ENCODE results near the gene SQOR.

SQOR gene

DNA sequence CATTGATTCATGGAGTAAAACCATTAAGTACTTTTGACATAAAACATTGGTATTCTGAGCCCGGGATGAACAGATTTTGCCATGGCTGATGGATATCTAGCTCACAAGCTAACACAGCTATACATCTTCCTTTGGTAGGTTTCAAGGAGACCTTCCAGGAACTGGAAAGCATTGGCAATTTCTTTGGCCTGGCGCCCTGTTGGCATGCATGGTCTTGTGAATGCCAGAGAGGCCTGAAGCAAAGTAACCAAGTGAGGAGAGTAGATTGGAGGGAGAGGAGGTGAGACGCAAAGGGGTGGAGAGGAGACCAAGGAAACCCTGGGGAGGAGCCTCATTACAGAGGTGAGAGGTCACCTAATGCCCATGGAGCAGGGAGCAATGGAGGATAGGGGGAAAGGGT, 67.2 kb downstream of the SQOR start:
- Histone ChIP-seq H3K4me3 (ENCODE audit: low read depth in 1 of 2, low read length in 2 of 2) (no peak overlapping the region), H3K4me1 (ENCODE audit: control insufficient read depth in 1 of 2, insufficient read depth in 2 of 2, low read length in 2 of 2) (peaks cover 0 to 8% of the 10 kb centered on the region in 2 donors), H3K27me3 (ENCODE audit: control insufficient read depth in 1 of 2, insufficient read depth in 2 of 2, low read length in 2 of 2) (peaks cover 0 to 7% of the 10 kb centered on the region in 2 donors), H3K9me3 (ENCODE audit: control insufficient read depth in 1 of 2, low read length in 2 of 2) (no peaks in the 10 kb centered on the region), H3K9ac (ENCODE audit: low read depth in 1 of 2, low read length in 2 of 2) (no peak overlapping the region), H3K27ac (ENCODE audit: low read depth, low read length) (no peak overlapping the region), H3K36me3 (ENCODE audit: control insufficient read depth in 1 of 2, insufficient read depth in 2 of 2, low read length in 2 of 2) (no peaks in the 10 kb centered on the region)

DNA sequence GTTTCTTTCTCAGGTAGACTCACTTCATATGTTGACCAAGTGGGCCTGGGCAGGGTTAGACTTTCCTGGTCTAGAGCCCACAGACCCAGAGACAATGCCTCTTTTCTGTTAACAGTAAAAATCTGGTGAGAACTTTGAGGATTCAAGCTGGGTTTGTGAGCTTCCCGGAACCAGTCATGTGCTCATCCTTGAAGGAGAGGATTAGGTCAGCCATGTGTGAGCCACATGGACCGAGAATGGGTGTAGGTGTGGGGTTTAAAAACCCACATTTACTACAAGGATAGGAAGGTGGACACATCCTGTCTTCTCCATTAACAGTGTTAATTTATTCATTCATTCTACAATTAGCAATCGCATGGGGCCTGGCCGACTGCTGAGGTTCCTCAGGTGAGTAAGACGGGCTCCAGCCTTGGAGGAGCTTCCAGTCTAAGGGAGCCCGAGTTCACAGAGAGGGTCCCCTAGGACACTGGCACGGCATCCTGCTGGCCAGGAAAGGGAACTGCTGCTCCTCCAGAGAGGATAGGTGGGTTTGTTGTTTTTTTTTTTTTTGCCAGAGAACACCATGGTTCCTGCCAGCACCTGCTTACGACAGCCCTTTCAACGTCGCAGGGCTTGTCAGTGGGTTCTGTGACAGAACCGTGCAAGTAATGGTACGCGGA, 69.0 kb downstream of the SQOR start:
- Histone ChIP-seq H3K4me3 (ENCODE audit: low read depth in 1 of 2, low read length in 2 of 2) (peak overlapping the region; percentile 50 to 82), H3K9me3 (ENCODE audit: control insufficient read depth in 1 of 2, low read length in 2 of 2) (no peaks in the 10 kb centered on the region), H3K9ac (ENCODE audit: low read depth in 1 of 2, low read length in 2 of 2) (no peak overlapping the region), H3K4me1 (ENCODE audit: control insufficient read depth in 1 of 2, insufficient read depth in 2 of 2, low read length in 2 of 2) (peaks cover 0 to 8% of the 10 kb centered on the region in 2 donors), H3K27me3 (ENCODE audit: control insufficient read depth in 1 of 2, insufficient read depth in 2 of 2, low read length in 2 of 2) (peaks cover 0 to 7% of the 10 kb centered on the region in 2 donors), H3K27ac (ENCODE audit: low read depth, low read length) (no peak overlapping the region), H3K36me3 (ENCODE audit: control insufficient read depth in 1 of 2, insufficient read depth in 2 of 2, low read length in 2 of 2) (no peaks in the 10 kb centered on the region)

DNA sequence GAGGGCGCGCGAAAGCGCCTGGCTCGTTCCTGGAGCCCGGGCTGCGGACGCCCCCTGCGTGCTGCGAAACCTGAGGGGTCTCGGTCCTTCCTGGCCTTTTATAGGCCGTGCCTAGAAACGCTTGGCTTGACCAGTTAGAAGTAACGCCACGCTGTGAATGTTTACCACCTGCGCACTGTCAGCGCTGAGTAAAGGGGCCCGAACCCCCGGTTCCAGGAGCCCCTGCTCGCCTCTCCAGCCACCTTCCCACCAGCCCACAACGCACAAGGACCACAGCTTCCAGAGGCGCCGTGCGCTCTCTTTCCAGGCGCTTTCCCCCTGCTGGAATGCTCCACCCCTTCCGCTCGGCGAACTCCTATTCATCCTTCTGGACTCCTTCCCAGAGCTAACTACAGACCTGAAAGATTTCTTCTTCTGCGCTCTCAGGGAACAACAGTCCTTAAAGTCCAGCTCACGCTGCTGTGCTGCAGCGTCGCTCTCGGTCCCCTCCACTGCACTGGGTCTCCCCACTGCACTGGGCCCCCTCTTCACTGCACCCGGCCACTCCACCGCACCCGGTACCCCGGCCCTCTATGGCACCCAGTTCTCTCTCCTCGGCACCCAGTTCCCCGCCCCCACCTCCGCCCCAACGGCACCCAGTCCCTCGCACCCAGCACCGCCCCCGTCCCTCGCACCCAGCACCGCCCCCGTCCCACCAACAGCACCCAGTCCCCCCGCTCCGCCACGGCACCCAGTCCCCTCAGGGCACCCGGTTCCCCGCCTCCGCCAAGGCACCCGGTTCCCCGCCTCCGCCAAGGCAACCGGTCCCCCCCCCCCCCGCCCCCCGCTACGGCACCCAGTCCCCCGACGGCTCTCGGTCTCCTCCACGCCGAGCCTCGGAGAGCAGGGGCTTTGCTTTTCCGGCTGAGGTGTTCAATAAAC, 69.8 kb downstream of the SQOR start:
- no peaks in the 10 kb centered on the region for H3K9me3 ChIP-seq (ENCODE audit: control insufficient read depth in 1 of 2, low read length in 2 of 2)
- no peak overlapping the region for H3K27ac ChIP-seq (ENCODE audit: low read depth, low read length)
- H3K4me1 ChIP-seq (ENCODE audit: control insufficient read depth in 1 of 2, insufficient read depth in 2 of 2, low read length in 2 of 2): peaks cover 0 to 8% of the 10 kb centered on the region in 2 donors
- H3K27me3 ChIP-seq (ENCODE audit: control insufficient read depth in 1 of 2, insufficient read depth in 2 of 2, low read length in 2 of 2): peaks cover 0 to 7% of the 10 kb centered on the region in 2 donors
- no peaks in the 10 kb centered on the region for H3K36me3 ChIP-seq (ENCODE audit: control insufficient read depth in 1 of 2, insufficient read depth in 2 of 2, low read length in 2 of 2)
- H3K9ac ChIP-seq (ENCODE audit: low read depth in 1 of 2, low read length in 2 of 2): peak overlapping the region; percentile 33 to 61
- peak overlapping the region; percentile 67 to 82 for H3K4me3 ChIP-seq (ENCODE audit: low read depth in 1 of 2, low read length in 2 of 2)

DNA sequence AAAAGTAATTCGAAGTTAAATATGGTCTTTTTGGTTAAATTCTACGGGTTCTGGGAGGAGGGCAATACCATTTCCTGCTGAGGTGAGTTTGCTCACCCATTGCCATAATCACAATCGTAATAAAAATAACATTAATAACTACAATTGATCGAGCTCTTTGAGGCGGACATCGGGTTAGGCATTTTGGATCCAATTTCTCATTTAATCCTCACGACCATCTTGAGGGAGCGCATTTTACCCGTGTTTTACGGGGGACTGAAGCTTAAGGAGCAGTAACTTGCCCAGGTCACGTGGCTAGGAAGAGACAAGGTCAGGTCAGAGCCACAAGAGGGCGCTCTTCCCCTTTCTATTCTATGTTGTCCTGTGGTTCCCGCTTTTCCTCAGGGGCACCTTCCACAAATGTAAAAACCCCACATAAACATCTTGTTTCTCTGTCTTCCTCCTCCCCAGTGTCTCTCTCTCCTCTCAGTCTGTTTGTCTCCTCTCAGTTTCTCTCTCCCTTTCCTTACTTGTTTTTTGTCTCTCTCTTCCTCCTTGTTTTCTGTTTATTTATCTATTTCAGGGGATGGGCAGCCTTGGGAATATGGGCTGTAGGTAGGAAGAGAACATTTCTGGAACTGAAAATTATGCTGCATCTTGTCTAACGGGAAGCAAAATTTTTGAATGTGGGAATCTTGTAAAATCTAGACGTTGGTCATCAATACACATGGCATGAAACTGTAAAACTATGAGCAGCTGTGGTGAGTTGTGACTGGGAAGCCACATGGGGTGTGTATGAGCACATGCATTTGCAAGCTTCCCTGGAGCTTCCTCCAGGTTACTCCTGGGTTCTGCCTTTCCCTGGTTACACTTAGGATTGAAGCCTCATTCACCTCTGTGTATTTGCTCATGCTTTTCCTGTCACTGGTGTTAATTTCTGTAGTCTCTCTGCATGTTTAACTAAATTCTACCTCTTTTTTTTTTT, 71.0 kb downstream of the SQOR start:
- H3K27me3 ChIP-seq (ENCODE audit: control insufficient read depth in 1 of 2, insufficient read depth in 2 of 2, low read length in 2 of 2): peaks cover 0 to 7% of the 10 kb centered on the region in 2 donors

DNA sequence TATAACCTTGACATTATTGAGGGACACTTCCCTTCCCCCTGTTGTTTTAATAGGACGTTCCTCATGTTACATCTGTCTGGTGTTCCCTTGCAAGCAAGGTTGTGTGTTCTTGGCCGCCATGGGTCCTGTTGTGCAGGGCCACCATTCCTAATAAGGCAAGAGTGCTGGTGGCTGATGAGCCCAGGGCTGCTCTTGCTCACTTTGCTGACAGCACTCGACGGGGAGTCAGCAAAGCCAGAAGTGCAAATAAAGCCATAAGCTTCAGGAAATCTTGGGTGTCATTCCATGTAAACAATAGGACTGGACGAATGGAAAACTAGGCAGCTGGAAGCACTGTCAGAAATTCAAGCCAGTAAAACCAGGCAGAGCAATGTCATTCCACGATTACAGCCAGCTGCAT, 75.8 kb downstream of the SQOR start:
- no peaks in the 10 kb centered on the region for H3K4me1 ChIP-seq (ENCODE audit: control insufficient read depth in 1 of 2, insufficient read depth in 2 of 2, low read length in 2 of 2)
- no peak overlapping the region for H3K27ac ChIP-seq (ENCODE audit: low read depth, low read length)

More for the DNA sequence above, 71.0 kb downstream of the SQOR start:
- Histone ChIP-seq H3K27ac (ENCODE audit: low read depth, low read length) (no peak overlapping the region), H3K4me1 (ENCODE audit: control insufficient read depth in 1 of 2, insufficient read depth in 2 of 2, low read length in 2 of 2) (peaks cover 0 to 8% of the 10 kb centered on the region in 2 donors), H3K36me3 (ENCODE audit: control insufficient read depth in 1 of 2, insufficient read depth in 2 of 2, low read length in 2 of 2) (no peaks in the 10 kb centered on the region), H3K4me3 (ENCODE audit: low read depth in 1 of 2, low read length in 2 of 2) (peak overlapping the region; percentile 67 to 82), H3K9ac (ENCODE audit: low read depth in 1 of 2, low read length in 2 of 2) (peak overlapping the region; percentile 33 to 61), H3K9me3 (ENCODE audit: control insufficient read depth in 1 of 2, low read length in 2 of 2) (no peaks in the 10 kb centered on the region)

DNA sequence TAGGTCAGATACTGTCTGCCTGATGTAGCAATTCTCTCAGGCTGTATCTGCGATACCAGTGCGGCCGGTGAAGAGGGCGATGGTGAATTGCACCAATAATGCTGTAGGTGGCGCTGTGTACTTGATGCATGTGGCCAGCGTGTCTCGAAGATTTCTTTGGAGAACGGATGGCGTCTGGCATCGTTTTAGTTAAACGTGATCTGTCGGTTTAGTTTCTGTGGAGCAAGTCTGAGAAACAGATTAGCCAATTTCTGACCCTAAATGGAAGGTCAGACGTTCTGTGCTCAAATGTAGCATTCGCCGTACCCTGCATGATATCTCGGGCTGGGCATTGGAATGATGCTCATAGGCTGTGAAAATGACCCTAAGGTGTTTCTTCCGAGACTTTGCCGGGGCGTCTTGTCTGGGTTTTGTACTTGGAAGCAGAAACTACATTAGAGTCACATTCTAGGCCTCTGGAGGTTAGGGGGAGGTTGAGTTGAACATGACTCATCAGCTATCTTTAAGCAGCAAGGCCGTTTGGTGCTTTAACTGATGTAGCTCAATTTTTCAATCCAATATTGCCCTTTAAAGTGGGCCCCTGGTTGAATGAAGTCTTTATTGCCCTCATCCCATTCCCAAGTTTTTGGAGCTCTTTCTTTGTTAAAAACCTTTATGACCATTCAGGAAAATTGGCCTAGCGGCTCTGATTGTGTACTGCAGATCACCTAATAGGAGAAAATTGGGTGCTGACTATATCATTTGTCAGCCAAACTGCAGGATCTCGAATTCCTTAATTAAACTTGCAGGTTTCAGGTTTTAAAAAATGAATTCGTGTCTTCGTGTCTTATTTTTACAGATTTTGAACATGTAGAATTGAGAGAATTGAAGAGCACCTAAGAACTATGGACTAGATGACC, 80.0 kb downstream of the SQOR start:
- no peak overlapping the region for H3K4me3 ChIP-seq (ENCODE audit: low read depth in 1 of 2, low read length in 2 of 2)
- H3K4me1 ChIP-seq (ENCODE audit: control insufficient read depth in 1 of 2, insufficient read depth in 2 of 2, low read length in 2 of 2): no peaks in the 10 kb centered on the region
- H3K27ac ChIP-seq (ENCODE audit: low read depth, low read length): no peak overlapping the region
- peaks cover 3 to 5% of the 10 kb centered on the region in 2 donors for H3K27me3 ChIP-seq (ENCODE audit: control insufficient read depth in 1 of 2, insufficient read depth in 2 of 2, low read length in 2 of 2)
- H3K9me3 ChIP-seq (ENCODE audit: control insufficient read depth in 1 of 2, low read length in 2 of 2): no peaks in the 10 kb centered on the region
- H3K9ac ChIP-seq (ENCODE audit: low read depth in 1 of 2, low read length in 2 of 2): no peak overlapping the region
- no peaks in the 10 kb centered on the region for H3K36me3 ChIP-seq (ENCODE audit: control insufficient read depth in 1 of 2, insufficient read depth in 2 of 2, low read length in 2 of 2)

More for the DNA sequence above, 75.8 kb downstream of the SQOR start:
- Histone ChIP-seq H3K9me3 (ENCODE audit: control insufficient read depth in 1 of 2, low read length in 2 of 2) (no peaks in the 10 kb centered on the region), H3K36me3 (ENCODE audit: control insufficient read depth in 1 of 2, insufficient read depth in 2 of 2, low read length in 2 of 2) (no peaks in the 10 kb centered on the region), H3K27me3 (ENCODE audit: control insufficient read depth in 1 of 2, insufficient read depth in 2 of 2, low read length in 2 of 2) (peaks cover 0 to 5% of the 10 kb centered on the region in 2 donors), H3K4me3 (ENCODE audit: low read depth in 1 of 2, low read length in 2 of 2) (no peak overlapping the region), H3K9ac (ENCODE audit: low read depth in 1 of 2, low read length in 2 of 2) (no peak overlapping the region)

DNA sequence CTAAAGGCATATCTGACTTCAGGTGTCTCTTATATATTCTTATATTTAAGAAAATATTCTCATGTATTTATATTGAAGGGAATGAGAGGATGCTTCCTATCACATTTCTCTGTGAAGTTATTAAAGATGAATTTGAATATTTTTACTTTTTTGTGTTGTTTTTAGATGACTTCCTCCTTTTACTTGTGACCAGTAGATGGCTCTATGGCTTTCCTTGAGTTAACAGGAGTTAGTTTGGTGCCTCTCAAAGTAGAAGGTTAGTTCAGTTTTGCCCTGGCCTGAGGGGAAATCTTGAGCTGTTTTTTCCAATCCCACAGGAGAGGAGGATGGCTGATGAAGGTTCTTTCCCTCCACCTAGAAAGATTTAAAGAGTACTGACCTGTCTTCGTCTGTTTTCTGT, 80.7 kb downstream of the SQOR start:
- H3K4me3 ChIP-seq (ENCODE audit: low read depth in 1 of 2, low read length in 2 of 2): no peak overlapping the region

DNA sequence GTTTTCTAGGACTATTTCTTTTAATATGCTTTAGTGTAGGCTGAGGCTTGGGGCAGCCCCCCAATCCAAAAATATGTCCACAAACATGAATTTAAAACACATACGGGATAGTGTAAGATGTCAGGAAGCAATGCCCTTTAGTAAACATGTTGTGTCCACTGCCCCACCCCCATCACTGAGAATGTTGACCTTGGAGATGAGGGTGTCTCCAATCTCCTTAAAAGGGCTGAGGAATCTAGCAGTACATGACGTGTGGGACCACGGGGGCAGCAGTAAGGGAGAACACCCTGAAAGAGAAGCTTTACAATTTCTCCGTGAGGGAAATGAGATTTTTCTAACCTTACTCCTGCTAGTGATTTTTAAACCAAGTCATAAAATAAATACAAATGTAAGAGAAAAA, 84.7 kb downstream of the SQOR start:
- no peaks in the 10 kb centered on the region for H3K4me1 ChIP-seq (ENCODE audit: control insufficient read depth in 1 of 2, insufficient read depth in 2 of 2, low read length in 2 of 2)
- no peak overlapping the region for H3K9ac ChIP-seq (ENCODE audit: low read depth in 1 of 2, low read length in 2 of 2)
- no peaks in the 10 kb centered on the region for H3K36me3 ChIP-seq (ENCODE audit: control insufficient read depth in 1 of 2, insufficient read depth in 2 of 2, low read length in 2 of 2)
- H3K27ac ChIP-seq (ENCODE audit: low read depth, low read length): no peak overlapping the region
- H3K4me3 ChIP-seq (ENCODE audit: low read depth in 1 of 2, low read length in 2 of 2): no peak overlapping the region
- H3K27me3 ChIP-seq (ENCODE audit: control insufficient read depth in 1 of 2, insufficient read depth in 2 of 2, low read length in 2 of 2): peaks cover 0 to 9% of the 10 kb centered on the region in 2 donors
- no peaks in the 10 kb centered on the region for H3K9me3 ChIP-seq (ENCODE audit: control insufficient read depth in 1 of 2, low read length in 2 of 2)

More for the DNA sequence above, 80.7 kb downstream of the SQOR start:
- peaks cover 3 to 5% of the 10 kb centered on the region in 2 donors for H3K27me3 ChIP-seq (ENCODE audit: control insufficient read depth in 1 of 2, insufficient read depth in 2 of 2, low read length in 2 of 2)
- H3K9ac ChIP-seq (ENCODE audit: low read depth in 1 of 2, low read length in 2 of 2): no peak overlapping the region
- no peaks in the 10 kb centered on the region for H3K36me3 ChIP-seq (ENCODE audit: control insufficient read depth in 1 of 2, insufficient read depth in 2 of 2, low read length in 2 of 2)
- no peaks in the 10 kb centered on the region for H3K4me1 ChIP-seq (ENCODE audit: control insufficient read depth in 1 of 2, insufficient read depth in 2 of 2, low read length in 2 of 2)
- no peak overlapping the region for H3K27ac ChIP-seq (ENCODE audit: low read depth, low read length)
- no peaks in the 10 kb centered on the region for H3K9me3 ChIP-seq (ENCODE audit: control insufficient read depth in 1 of 2, low read length in 2 of 2)

DNA sequence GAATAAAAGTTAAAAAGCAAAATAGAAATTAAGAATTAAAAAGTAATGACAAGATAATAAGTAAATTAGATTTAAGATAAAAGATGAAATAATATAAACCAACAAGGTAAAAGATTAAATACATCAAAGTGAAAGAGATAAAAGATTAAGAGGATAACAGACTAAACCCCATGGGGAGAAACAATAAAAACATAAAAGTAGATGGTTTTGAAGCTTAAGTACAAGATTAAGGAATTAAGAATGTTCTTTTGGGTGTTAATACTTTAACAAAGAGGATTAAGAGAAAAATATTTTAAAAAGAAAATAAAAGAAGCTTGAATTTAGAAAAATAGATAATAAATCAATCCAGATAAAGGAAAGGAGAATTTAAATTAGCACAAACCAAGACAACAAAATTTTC, 85.4 kb downstream of the SQOR start:
- no peak overlapping the region for H3K27ac ChIP-seq (ENCODE audit: low read depth, low read length)
- no peaks in the 10 kb centered on the region for H3K36me3 ChIP-seq (ENCODE audit: control insufficient read depth in 1 of 2, insufficient read depth in 2 of 2, low read length in 2 of 2)
- no peaks in the 10 kb centered on the region for H3K9me3 ChIP-seq (ENCODE audit: control insufficient read depth in 1 of 2, low read length in 2 of 2)
- no peaks in the 10 kb centered on the region for H3K4me1 ChIP-seq (ENCODE audit: control insufficient read depth in 1 of 2, insufficient read depth in 2 of 2, low read length in 2 of 2)
- no peak overlapping the region for H3K9ac ChIP-seq (ENCODE audit: low read depth in 1 of 2, low read length in 2 of 2)
- peaks cover 0 to 9% of the 10 kb centered on the region in 2 donors for H3K27me3 ChIP-seq (ENCODE audit: control insufficient read depth in 1 of 2, insufficient read depth in 2 of 2, low read length in 2 of 2)
- no peak overlapping the region for H3K4me3 ChIP-seq (ENCODE audit: low read depth in 1 of 2, low read length in 2 of 2)
